ENCODE data around the gene FOXO1. TPM values are rescaled to one million over a fixed set of nuclear protein-coding genes. Genes with fewer than 3 reads are reported as not detected.
A peak's percentile ranks its signal among the peaks of the same experiment; 100 is the strongest.

The FOXO1 gene
- total RNA-seq, 4 donors from 2014 or later: 65.7 to 111 (median 87.5) TPM

- DNase-seq (ENCODE audit: low spot score) (no peak), ATAC-seq (ENCODE audit: low FRiP score) (peak; percentile 76)
- TF ChIP-seq CTCF (IDR thresholded peaks at IDR 0.05): no peak
Observed at GRCh38 chr13:40639221-40639681, 27.2 kb downstream of the FOXO1 start.

GRCh38 chr13:40637643-40638042 is 28.8 kb downstream of the FOXO1 start:
- ATAC-seq (ENCODE audit: low FRiP score): peak; percentile 20
- DNase-seq (ENCODE audit: low spot score): no peak
- TF ChIP-seq CTCF (IDR thresholded peaks at IDR 0.05): no peak

GRCh38 chr13:40635315-40635995 is 31.0 kb downstream of the FOXO1 start:
- no peak for ATAC-seq (ENCODE audit: low FRiP score)
- no peak for DNase-seq (ENCODE audit: low spot score)
- TF ChIP-seq CTCF (IDR thresholded peaks at IDR 0.05): no peak

- ATAC-seq (ENCODE audit: low FRiP score): no peak
- DNase-seq (ENCODE audit: low spot score): no peak
- TF ChIP-seq CTCF (IDR thresholded peaks at IDR 0.05): no peak
Observed at GRCh38 chr13:40632915-40633314, 33.5 kb downstream of the FOXO1 start.

- ATAC-seq (ENCODE audit: low FRiP score): no peak
- no peak for DNase-seq (ENCODE audit: low spot score)
- TF ChIP-seq CTCF (IDR thresholded peaks at IDR 0.05): no peak
Observed at GRCh38 chr13:40631605-40632004, 34.8 kb downstream of the FOXO1 start.

- DNase-seq (ENCODE audit: low spot score) (no peak), ATAC-seq (ENCODE audit: low FRiP score) (no peak)
- no peak for TF ChIP-seq CTCF (IDR thresholded peaks at IDR 0.05)
Observed at GRCh38 chr13:40629678-40630384, 36.6 kb downstream of the FOXO1 start.

GRCh38 chr13:40626977-40627376 is 39.5 kb downstream of the FOXO1 start:
- TF ChIP-seq CTCF (IDR thresholded peaks at IDR 0.05): no peak
- DNase-seq (ENCODE audit: low spot score) (no peak), ATAC-seq (ENCODE audit: low FRiP score) (no peak)

Measured in omental fat pad (tissue), 4 donors.